ENCODE results near the gene MYCBPAP. TPM values are rescaled to one million over a fixed set of nuclear protein-coding genes. Genes with fewer than 3 reads are reported as not detected.

The MYCBPAP gene
- total and polyA plus RNA-seq, 2 donors (not counting 3 experiments of a cell fraction or from before 2014, with no cell fraction given) = 0.40 to 0.66 TPM

GRCh38 chr17:50466371-50467113 is 41.7 kb upstream of the MYCBPAP start:
- no peak overlapping the region for H2AFZ ChIP-seq (ENCODE audit: low read depth, low read length)
- TF ChIP-seq POLR2AphosphoS5 (IDR thresholded peaks at IDR 0.05; ENCODE audit: insufficient read depth, low read depth, low read length) = no peak
- no peak for TF ChIP-seq MYC (IDR thresholded peaks at IDR 0.05; ENCODE audit: low read depth, low read length)
- TF ChIP-seq POLR2A (IDR thresholded peaks at IDR 0.05; ENCODE audit: low read depth, low read length) = no peak
- TF ChIP-seq JUN (IDR thresholded peaks at IDR 0.05; ENCODE audit: borderline replicate concordance, insufficient read depth, insufficient read length, low read depth) = no peak
- H3K79me2 ChIP-seq (ENCODE audit: control insufficient read depth, insufficient read depth, low read length) = no peaks in the 10 kb centered on the region
- dilution Hi-C loops (cut with MboI; ENCODE audit: extremely low pct_ligation_motif_present, low sequenced_read_pairs) = no loop called here
- no peak for DNase-seq (ENCODE audit: low read depth, low spot score)
- no peak overlapping the region for H3K27ac ChIP-seq (ENCODE audit: insufficient read depth, low read depth, low read length)
- no peaks in the 10 kb centered on the region for H3K4me1 ChIP-seq (ENCODE audit: control insufficient read depth, extremely low read depth, insufficient read depth, low read length)
- ChIA-PET POLR2A (no interaction called here), CTCF (interaction anchor here (1.5 kb wide), 1 partner anchor 36 kb away, joined by 3 read pairs; no protein-coding TSS in a partner anchor)
- H3K9me1 ChIP-seq (replicated peaks; ENCODE audit: control insufficient read depth, extremely low read depth, insufficient read depth, low read length) = no peaks in the 10 kb centered on the region
- BruUV-seq (replicated peaks) = no TSS peak
- H3K27me3 ChIP-seq (ENCODE audit: control insufficient read depth in 2 of 2, insufficient read depth in 2 of 2, low read length in 2 of 2) = peaks cover 20 to 26% of the 10 kb centered on the region in 2 experiments
- no peak overlapping the region for H3K4me3 ChIP-seq (replicated peaks in 1 of 3; ENCODE audit: insufficient read depth in 1 of 3, low read depth in 1 of 3, low read length in 3 of 3)
- H3K36me3 ChIP-seq (ENCODE audit: control insufficient read depth in 2 of 2, extremely low read depth in 1 of 2, insufficient read depth in 2 of 2, low read length in 2 of 2) = no peaks in the 10 kb centered on the region
- H3K9ac ChIP-seq (replicated peaks; ENCODE audit: extremely low read depth, insufficient read depth, low read length) = no peak overlapping the region
- H3K9me3 ChIP-seq (replicated peaks; ENCODE audit: control insufficient read depth, insufficient read depth, low read length) = no peaks in the 10 kb centered on the region
- FAIRE-seq = no peak
- intact Hi-C loops (cut with micrococcal nuclease) = no loop called here
- H4K20me1 ChIP-seq (replicated peaks; ENCODE audit: control insufficient read depth, extremely low read depth, insufficient read depth, low read length) = no peaks in the 10 kb centered on the region
- no peak overlapping the region for H3K4me2 ChIP-seq (ENCODE audit: insufficient read depth, low read length)

GRCh38 chr17:50467114-50467854 is 41.0 kb upstream of the MYCBPAP start:
- Histone ChIP-seq H2AFZ (ENCODE audit: low read depth, low read length) (no peak overlapping the region), H3K79me2 (ENCODE audit: control insufficient read depth, insufficient read depth, low read length) (no peaks in the 10 kb centered on the region), H3K9me1 (replicated peaks; ENCODE audit: control insufficient read depth, extremely low read depth, insufficient read depth, low read length) (no peaks in the 10 kb centered on the region), H3K36me3 (ENCODE audit: control insufficient read depth in 2 of 2, extremely low read depth in 1 of 2, insufficient read depth in 2 of 2, low read length in 2 of 2) (no peaks in the 10 kb centered on the region), H3K4me2 (ENCODE audit: insufficient read depth, low read length) (no peak overlapping the region), H3K4me1 (ENCODE audit: control insufficient read depth, extremely low read depth, insufficient read depth, low read length) (no peaks in the 10 kb centered on the region), H3K4me3 (replicated peaks in 1 of 3; ENCODE audit: insufficient read depth in 1 of 3, low read depth in 1 of 3, low read length in 3 of 3) (no peak overlapping the region), H3K27me3 (ENCODE audit: control insufficient read depth in 2 of 2, insufficient read depth in 2 of 2, low read length in 2 of 2) (peaks cover 20 to 26% of the 10 kb centered on the region in 2 experiments), H4K20me1 (replicated peaks; ENCODE audit: control insufficient read depth, extremely low read depth, insufficient read depth, low read length) (no peaks in the 10 kb centered on the region), H3K27ac (ENCODE audit: insufficient read depth, low read depth, low read length) (no peak overlapping the region), H3K9me3 (replicated peaks; ENCODE audit: control insufficient read depth, insufficient read depth, low read length) (no peaks in the 10 kb centered on the region), H3K9ac (replicated peaks; ENCODE audit: extremely low read depth, insufficient read depth, low read length) (no peak overlapping the region)
- CTCF ChIA-PET = interaction anchor here (1.2 to 2.3 kb wide), 3 partner anchors 12 to 70 kb away, joined by 3 to 5 read pairs (median 3); partner anchors contain the start of gene LRRC59
- intact Hi-C loops (cut with micrococcal nuclease) = no loop called here
- DNase-seq (ENCODE audit: low read depth, low spot score) = no peak
- POLR2A ChIA-PET = no interaction called here
- TF ChIP-seq CTCF (IDR thresholded peaks at IDR 0.05; ENCODE audit: extremely low read depth in 1 of 2, insufficient read depth in 1 of 2, low read depth in 1 of 2, low read length in 2 of 2) (no peak), FOS (IDR thresholded peaks at IDR 0.05; ENCODE audit: borderline replicate concordance, insufficient read depth, low read length) (no peak), EZH2 (IDR thresholded peaks at IDR 0.05; ENCODE audit: borderline replicate concordance, low read depth, low read length, severe bottlenecking) (no peak), GATA2 (IDR thresholded peaks at IDR 0.05; ENCODE audit: insufficient read depth, insufficient read length, low read depth, low read length) (no peak), POLR2A (IDR thresholded peaks at IDR 0.05; ENCODE audit: low read depth, low read length) (no peak), POLR2AphosphoS5 (IDR thresholded peaks at IDR 0.05; ENCODE audit: insufficient read depth, low read depth, low read length) (no peak)
- FAIRE-seq = no peak
- BruUV-seq (replicated peaks) = no TSS peak
- dilution Hi-C loops (cut with MboI; ENCODE audit: extremely low pct_ligation_motif_present, low sequenced_read_pairs) = no loop called here

All from endothelial cell of umbilical vein (primary cell).